Hematopoietic multipotent progenitor cell treated with erythropoietin and hydrocortisone succinate and interleukin-3 and kit ligand, for 15 days (in vitro differentiated cells): ENCODE data around the gene CHST13.
"Not testable (repeated sequence)": the region's sequence is repeated elsewhere in the genome, so short reads cannot be mapped to it uniquely, and the experiment has no call there.

Source experiments
- DNase-seq: peaks from one replicate; pipeline ENCODE4 v3.0.0-alpha.2; 2015; ENCODE audit warnings: low spot score

CHST13 gene

DNA sequence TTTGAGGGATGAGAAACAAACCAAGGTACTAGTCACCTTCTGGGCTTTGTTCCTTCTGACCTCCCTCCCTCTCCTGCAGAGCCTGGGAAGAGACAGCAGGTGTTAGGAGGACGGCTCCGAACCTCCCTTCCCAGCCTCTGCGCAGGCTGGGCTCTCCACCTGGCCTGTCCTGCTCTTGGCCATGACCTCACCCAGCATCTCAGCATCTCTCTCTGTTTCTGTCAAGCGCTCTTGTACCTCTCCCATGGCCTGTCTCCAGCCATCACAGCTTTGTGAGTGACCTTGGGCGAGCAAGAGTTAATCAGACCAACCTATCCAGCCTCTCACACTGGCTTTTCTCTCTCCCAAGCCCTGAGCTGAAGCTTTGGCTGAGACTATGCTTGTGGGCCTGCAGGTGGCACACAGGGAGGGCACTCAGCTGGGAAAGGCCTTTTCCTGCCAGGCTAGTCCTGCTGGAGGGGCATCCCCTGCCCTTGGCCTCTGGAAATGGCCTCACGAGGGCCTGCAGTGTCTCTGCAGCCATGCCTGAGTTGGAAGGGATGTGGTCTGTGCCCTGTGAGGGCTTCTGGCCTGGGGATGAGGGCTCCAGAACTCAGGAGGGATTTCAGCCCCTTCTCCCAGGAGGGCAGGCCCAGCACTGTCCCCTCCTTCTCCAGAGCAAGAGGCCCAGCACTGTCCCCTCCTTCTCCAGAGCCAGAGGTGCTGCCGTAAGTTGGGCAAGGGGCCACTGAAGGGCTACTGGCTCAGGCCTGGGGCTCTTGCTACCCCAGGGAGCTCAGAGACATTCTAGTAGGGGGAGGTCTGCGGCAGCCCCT lies 2.1 kb downstream of the CHST13 start:
- DNase-seq: no peak

DNA sequence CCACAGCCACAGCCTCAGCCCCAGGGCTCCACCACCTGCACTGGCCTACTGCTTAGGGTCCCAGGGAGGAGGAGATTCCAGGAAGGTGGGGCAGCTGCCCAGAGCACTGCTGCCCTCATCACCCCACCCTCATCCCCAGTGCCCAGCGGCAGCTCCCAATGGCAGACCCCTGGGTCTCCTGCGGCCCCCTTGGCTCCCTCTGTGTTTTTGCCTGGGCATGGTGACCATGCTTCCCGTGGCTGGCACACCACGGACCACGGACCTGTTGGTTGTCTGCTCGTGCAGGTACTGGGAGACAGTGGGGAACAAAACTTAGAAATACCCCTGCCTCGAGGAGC lies 2.7 kb downstream of the CHST13 start:
- DNase-seq: no peak

DNA sequence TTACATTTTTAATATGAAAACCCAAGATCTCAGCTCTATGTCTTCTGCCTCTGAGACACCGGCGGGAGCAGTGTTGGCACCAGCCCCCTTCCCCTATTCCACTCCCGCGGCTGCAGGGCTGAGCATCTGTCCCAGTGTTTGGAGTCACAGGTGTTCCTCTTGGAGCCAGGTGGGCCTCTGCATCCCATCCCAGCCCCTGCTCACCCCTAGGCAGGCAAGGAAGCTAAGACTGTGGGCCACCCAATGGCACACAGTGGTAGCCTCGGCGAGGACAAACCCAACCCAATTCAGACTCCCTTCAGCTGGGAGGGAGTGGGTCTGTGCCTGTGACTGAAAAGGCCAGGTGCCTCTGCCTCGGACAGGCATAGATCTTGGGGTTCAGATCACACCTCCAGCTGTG lies 3.1 kb downstream of the CHST13 start:
- DNase-seq: no peak

DNA sequence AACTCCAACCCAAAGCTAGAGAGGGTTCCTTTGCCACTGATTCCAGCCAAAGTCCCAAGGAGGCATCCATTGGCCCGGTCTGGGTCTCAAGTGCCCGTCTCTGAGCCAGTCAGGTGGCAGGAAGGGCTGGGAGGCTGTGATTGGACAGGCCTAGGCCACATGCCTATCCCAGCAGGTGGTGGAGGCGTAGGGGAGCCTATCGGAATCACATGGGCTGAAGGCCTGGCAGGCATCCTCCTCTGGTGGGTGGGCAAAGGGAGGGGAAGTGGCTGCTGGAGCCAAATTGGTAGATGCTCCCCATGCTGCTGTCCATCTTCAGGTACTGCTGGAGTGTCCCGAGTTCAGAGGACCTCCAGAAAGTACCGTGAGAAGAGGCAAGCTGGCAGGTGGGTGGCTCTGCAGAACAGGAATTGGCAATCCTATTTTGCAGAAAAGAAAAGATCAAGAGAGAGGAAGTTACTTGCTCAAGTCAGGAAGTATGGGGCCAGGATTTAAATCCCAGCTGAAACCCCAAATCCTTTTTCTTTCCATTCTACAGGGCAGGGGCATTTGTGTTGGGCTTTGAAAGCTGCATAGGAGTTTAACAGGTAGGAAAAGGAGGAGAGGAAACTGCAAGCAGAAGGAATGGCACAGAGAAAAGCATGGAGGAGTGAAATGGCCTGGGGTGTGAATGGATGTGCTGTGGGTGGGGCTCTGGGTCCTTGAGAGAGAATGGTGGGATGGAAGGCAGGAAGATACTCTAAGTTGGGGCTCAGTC lies 3.7 kb downstream of the CHST13 start:
- DNase-seq: no peak

DNA sequence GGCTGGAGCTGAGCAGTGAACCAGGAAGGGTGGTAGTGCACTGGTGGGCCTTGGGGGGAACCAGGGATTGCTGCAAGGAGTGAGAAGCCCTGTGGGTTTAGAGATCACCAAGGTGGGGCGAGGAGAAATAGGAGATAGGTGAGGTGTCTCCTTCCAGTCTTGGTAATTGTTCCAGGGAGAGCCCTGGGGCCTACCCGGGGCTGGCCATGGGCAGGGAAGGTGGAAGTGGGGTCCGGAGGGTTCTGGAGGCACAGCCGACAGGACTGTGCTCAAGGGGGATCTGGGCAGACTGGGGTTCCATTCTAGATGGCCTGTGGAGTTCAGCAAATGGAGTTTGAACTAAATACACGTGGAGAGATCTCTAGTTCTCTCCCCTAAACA lies 4.5 kb downstream of the CHST13 start:
- no peak for DNase-seq

DNA sequence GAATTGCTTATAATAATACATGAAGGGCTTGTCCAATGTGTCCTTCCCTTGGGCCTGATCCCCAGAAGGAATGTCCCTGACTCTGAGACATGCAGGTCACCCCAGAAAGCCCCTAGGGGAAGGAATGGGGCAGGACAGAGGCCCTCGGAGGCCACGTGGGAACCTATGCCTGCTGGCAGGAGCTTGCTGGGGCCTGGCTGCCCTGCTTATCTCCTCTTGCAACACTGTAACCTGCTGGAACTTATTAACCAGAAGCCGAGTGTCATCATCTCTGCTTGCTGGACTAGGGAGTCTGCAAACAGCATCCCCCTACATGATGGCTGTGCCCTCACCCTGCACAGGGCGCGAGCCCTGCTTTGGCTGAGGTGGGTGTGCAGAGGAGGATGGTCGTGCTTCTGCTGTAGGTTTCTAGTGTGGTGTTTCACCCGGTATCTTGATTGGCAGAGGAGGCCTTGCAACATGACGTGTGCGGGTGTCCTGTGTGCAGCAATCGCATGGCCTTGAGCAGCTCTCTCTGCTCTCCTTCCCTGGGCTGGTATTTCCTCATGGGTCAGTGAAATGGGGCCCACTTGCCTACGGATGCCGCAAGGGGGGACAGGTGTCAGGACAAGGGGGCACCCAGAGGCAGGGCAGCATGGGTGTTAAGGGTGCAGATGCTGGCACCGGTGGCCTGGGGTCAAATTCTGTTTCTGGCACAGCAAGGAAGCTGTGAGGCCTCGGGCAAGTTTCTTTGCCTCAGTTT lies 5.0 kb downstream of the CHST13 start:
- no peak for DNase-seq

DNA sequence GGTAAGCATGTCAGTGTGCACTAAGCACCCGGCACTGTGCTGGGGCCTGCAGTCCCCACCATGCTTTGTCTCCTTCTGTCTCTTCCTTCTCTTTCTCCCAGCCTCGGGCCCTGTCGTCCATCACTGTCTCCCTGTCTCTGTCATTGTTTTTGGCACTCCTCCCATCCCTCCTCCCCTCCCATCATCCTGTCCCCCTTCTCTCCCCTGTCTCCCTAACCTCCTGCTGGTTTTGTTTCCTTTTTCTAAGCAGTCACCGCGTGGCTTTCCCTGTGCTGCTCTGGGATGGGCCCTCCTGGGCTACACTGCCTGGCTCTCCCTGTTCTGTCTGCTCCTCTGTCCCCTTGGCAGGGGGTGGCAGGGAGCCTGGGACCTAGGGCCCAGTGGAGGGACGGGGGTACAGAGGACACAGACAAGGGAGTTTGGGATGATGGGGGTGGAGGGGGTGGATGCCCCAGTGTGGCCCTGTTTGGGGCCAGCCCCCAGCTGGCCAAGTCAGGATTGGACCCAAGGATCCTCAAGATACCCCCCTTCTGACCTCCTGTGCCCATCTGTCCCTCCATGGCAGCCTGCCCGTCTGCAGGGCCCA lies 5.7 kb downstream of the CHST13 start:
- no peak for DNase-seq

DNA sequence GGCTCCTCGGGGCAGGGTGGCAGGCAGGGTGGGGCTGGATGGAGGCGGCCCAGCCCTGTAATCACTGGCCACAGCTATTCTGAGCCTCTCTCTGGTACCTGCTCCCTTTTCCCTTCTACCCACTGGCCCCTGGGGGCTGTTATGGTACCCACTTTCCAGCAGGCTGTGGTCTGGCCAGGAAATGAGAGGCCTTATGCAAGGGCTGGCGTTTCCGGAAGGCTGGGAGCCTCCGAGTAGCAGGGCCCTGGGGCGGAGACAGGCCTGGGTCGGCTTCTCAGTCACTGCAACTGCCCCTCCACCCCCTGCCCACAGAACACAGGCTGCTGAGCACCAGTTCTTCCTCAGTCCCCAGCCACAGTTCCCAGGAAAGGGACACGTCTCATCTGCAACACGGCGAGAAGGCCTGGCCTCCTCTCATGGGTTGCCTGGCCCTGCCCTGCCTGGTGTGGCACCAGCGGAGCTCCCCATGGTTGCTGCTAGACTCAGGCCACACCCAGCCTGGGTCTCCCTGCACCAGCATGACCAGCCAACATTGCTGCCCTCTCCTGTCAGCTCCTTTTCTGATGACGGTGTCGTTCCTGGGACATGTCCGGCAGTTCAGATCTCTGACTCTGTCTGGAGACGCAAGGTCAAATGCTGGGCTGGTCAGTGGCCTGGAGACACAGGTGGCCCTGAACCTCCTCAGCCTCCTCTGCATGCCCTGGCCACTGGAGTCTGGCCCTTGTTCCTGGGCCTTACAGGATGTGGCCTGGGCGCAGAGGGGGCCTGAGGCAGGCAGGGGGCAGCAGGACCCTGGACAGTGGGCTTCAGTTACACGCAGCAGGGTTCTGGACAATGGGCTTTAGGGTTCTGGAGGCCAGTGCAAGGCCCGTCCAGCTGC lies 6.5 kb downstream of the CHST13 start:
- DNase-seq: no peak

DNA sequence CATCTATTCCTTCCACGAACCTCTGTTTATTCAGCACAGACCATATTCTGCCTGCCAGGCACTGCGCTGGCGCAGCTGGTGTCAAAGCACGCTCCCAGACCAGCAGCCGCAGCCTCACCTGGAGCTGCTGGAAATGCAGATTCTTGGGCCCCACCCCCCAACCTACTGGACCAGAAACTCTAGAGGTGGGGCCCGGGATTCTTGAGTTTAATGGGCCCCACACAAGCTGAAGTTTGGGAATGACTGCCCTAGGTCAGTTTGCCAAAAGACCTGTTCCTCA lies 7.0 kb downstream of the CHST13 start:
- DNase-seq: no peak

DNA sequence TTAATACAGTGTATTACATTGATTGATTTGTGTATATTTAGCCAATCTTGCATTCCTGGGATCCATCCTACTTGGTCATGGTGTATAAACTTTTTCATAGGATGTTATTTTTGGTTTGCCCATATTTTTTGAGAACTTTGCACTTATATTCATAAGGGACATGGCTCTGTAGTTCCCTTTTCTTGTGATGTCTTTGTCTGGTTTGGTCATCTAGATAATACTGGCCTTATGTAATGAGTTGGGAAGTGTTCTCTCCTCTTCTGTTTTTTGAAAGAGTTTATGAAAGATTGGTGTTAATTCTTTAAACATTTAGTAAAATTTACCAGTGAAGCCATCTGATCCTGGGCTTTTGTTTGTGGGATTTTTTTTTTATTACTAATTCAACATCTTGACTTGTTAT lies 9.6 kb downstream of the CHST13 start:
- no peak for DNase-seq

DNA sequence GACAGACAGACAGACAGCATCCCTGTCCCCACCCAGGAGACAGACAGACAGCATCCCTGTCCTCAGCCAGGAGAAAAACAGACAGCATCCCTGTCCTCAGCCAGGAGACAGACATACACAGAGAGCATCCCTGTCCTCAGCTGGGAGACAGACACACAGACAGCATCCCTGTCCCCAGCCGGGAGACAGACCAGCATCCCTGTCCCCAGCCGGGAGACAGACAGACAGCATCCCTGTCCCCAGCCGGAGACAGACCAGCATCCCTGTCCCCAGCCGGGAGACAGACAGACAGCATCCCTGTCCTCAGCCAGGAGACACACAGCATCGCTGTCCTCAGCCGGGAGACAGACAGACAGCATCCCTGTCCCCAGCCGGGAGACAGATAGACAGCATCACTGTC lies 10.8 kb downstream of the CHST13 start:
- DNase-seq: not testable (repeated sequence)

DNA sequence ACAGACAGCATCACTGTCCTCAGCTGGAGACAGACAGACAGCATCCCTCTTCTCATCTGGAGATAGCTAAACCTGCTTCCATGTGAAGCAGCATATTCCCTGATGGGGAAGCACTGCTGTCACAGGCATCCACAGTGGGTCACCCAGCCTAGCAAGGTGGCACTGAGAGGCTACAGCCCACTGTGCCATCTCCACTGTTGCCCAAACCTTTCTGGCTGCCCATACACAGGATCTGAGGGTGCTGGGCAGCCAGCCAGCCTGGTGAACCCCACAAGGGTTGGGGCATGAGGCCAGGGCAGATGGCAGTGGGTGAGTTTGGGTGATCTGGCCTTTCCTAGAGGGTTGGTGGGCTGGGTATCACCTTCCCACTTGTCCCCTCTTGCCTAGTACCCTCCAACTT lies 11.7 kb downstream of the CHST13 start:
- DNase-seq: no peak

DNA sequence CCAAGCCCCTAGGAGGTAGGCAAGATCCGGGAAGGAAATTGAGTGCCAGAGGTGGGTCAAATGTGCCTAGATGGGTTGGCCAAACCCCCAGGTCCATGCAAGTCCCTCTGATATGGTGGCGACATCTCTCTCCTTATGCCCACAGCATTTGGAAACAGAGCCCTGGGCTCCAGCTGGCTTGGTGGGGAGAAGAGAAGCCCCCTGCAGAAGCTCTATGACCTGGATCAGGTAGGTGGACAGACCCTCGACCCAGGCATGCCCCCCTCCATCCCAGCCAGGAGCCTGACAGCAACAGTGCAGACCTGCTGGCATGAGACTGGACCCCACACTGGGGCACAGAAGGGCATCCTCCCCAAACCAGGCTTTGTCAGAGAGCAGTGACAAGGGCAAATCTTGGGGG lies 12.2 kb downstream of the CHST13 start:
- no peak for DNase-seq

DNA sequence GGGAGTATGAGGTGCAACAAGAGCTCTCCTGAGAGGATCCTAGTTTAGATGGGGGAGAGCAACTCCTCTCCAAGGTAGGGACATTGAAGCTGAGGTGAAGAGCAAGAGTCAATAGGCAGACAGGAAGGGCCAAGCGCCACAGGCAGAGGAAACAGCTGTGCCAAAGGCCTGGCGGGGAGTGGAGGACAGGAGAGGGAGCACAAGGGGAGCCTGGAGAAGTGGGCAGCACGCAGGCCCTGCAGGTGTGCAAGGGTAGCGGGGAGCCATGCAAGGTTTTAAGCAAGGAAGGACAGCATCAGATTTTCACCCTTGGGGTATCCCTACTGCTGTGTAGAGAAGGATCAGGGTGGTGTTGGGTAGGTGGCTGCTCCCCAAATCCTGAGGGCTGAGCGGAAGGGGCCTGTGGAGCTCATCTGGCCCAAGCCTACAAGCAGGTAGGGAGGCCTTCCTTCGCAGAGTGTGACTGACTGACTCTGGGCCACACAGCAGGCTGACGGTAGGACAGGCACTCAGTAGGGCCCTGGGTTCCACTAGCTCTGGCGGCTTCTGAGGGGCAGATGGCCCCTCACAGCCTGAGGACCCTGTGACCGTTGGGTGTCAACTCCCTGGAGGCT lies 13.3 kb downstream of the CHST13 start:
- no peak for DNase-seq

DNA sequence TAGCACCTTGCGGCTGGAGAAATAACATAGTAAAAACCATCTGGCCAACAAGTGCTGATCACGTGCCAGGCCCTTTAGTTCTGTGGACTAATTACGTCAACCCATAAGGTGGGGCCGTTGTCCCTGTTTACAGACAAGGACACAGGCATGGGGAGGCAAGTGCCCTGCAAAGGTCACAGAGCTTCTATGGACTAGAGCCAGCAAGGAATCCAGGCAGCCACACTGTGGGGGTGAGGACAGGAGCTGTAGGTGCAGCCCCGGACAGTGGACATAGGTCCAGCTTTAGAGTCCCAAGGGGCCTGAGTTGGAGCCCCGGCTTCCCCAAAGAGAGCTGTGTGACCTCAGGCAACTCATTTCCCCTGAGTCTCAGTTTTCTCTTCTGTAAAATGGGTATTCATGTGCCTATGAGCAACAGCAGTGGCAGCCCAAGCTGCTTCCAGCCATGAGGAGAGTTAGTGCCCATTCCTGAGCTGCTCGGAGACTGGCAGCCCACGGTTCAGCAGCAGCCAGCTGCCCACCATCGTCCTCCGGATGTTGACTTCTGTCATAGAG lies 13.9 kb downstream of the CHST13 start:
- DNase-seq: no peak

DNA sequence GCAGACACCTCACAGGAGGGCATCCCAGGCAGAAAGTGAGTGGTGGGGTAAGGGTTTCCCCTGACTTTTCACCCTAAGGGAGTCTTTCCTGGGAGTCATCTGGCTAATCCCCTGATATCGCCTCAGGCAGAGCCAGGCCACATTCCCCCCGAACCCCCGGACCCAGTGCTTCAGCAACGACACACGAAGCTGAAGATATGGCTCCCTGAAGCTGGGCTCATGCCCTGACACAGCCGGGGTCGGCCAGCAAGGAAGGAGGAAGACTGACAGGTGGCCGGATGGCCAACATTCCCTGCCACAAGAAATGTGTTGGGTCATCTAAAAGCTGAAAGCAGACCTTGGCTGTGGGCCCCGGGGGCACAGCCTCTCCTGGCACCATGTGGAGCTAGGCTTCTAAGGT lies 14.4 kb downstream of the CHST13 start:
- DNase-seq: no peak

DNA sequence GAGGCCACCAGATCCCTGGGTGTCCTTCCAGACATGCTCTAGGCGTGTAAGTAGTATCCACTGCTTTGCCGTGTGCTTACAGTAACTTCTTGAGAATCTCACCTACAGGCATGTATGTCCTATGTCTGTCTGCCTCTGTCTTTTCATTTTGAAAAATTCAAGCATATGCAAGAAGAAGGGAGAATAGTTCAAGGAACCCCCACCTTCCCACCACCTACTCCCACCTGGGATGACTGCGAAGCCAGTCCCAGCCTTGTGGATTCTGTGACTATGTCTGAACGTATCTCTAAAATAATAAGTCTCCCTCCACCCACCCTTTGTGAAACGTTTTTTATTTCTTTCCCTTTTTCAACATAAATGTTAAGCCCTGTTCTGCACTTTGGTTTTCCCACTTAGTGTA lies 15.0 kb downstream of the CHST13 start:
- DNase-seq: no peak

DNA sequence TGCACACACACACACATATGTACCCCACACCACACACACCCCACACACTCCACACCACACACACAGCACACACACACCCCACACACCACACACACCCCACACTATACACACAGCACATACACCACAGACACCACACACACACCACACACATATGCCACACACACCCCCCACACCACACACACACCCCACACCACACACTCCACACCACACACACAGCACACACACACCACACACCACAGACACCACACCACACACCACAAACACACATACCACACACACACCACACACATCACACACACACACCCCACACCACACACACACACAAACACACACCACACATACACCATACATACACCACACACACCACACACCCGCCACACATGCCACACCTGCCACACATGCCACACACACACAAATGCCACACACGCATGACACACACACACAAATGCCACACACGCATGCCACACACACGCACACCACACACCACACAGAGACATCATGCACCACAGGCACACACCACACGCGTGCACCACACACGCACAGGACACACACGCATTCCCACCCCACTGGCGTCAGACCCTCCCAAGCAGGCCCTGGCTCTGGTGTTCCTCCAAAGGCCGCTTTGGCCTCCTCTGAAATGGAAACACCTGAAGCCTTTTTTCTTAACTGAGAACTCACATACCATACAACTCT lies 15.7 kb downstream of the CHST13 start:
- DNase-seq: no peak

DNA sequence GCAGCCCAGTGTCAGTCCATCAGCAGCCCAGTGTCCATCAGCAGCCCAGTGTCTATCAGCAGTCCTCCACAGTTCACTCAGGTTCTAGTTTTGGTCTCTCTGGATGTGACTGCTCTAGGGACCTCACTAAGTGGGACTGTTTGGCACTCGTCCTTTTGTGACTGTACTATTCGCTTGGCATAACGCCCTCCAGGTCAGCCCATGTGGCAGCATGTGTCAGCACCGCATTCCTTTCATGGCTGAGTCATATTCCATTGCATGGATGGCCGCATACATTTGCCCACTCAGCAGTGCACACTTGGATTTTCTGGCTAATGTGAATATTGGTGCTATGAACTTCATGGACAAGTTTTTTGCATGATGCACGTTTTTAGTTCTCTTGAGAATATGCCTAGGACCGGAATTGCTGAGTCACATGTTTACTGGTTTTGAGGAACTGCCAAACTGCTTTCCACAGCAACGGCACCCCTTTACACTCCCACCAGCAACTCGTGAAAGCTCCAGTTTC lies 16.4 kb downstream of the CHST13 start:
- peak; percentile 9 for DNase-seq

DNA sequence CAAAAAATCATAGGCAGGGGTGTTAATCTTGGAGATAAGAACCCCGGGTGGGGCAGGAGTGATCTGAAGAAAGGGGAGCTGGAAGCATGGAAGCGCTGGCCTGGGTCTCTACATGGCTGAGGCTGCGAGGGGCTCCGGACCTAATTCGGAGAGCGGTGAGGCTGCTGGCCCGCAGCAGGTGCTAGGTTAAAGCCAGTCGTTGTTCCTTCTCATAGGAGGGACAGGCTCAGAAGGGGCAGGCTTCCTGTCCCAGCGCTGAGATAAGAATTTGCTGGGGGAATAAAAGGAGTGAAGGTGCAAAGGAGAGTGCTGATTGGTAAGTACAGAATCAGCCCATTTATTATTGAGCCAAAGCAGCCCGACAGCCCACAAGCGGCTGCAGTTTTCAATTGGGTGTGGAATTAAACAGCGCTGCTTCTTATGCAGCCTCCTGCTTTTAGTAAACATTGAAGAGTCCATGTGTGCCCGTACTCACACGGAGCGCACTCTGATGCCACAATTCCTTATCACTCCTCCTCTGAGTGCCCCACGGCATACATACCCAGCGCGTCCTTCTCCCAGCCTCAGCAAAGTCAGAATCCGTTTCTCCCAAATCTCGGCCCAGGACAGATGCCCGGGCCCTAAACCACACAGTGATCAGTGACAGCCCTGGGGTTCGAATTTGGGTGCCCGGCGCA lies 17.1 kb downstream of the CHST13 start:
- DNase-seq: no peak
